GM10248 (cell line): ENCODE results near the gene BET1.

ENCODE experiments used
- CTCF ChIA-PET: fragments of 300-600 bp; sonication (Branson Sonifier 250); formaldehyde crosslinking; extraction: SDS; loops from one replicate; lab custom pipeline; 2021; ENCODE audit warnings: antibody characterized with exemption; lab: Yijun Ruan, JAX
- POLR2A ChIA-PET: fragments of 350-650 bp; sonication (Branson Sonifier 250); formaldehyde crosslinking; extraction: SDS; loops from one replicate; lab custom pipeline; 2020; ENCODE audit warnings: antibody characterized with exemption; lab: Yijun Ruan, JAX
- DNase-seq: peaks from one replicate; pipeline ENCODE4 v3.0.0; 2012; ENCODE audit errors: extremely low spot score
- TF ChIP-seq, protein P1 (sequence below): IDR thresholded peaks from 2 replicates; pipeline ENCODE4 v1.5.1; 2012; ENCODE audit warnings: mild to moderate bottlenecking, low read depth; ENCODE audit errors: extremely low read depth, missing control alignments, control extremely low read depth

Gene BET1

DNA sequence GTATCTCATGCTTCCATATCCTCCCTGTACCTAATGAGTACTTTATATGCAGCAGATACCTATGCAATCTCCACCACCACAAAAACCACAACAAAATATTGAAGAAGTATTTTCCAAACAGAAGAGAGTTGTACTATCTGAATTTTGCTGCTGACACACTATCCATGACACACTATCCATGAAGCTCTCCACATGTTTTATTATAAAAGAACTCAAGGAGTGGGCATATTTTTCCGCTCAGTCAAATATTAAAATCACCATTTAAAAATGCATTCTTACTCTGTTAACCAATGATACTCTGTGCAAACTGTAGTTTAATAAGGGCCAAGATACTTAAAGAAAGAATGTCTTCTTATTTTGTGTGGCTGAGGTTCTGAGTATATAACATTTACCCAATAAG lies 2.8 kb downstream of the BET1 start:
- ChIA-PET CTCF (interaction anchor here (1.2 to 2.0 kb wide), 2 partner anchors 10 to 25 kb away, joined by 3 to 5 read pairs; no protein-coding TSS in a partner anchor), POLR2A (no interaction called here)
- TF ChIP-seq, protein P1, sequence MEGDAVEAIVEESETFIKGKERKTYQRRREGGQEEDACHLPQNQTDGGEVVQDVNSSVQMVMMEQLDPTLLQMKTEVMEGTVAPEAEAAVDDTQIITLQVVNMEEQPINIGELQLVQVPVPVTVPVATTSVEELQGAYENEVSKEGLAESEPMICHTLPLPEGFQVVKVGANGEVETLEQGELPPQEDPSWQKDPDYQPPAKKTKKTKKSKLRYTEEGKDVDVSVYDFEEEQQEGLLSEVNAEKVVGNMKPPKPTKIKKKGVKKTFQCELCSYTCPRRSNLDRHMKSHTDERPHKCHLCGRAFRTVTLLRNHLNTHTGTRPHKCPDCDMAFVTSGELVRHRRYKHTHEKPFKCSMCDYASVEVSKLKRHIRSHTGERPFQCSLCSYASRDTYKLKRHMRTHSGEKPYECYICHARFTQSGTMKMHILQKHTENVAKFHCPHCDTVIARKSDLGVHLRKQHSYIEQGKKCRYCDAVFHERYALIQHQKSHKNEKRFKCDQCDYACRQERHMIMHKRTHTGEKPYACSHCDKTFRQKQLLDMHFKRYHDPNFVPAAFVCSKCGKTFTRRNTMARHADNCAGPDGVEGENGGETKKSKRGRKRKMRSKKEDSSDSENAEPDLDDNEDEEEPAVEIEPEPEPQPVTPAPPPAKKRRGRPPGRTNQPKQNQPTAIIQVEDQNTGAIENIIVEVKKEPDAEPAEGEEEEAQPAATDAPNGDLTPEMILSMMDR: no peak
- DNase-seq: no peak

DNA sequence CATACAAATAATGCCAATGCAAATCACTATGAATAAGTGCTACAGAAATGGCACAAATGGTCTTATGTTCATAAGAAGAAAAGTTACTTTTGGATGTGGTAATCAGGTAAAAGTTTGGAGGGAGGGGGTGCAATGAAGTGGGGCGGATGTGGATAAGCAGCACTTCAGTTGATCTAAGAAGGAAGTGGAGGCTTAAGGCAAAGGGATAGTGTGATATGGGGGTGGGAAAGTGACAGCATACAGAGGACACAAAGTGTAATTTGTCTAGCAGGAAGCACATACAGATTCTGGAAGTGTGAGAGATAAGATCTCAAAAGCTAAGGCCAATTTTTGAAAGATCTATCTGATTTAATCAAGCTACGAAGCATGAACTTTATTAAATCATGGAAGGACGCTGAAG lies 6.3 kb downstream of the BET1 start:
- POLR2A ChIA-PET: no interaction called here
- TF ChIP-seq, protein P1: no peak
- no peak for DNase-seq
- CTCF ChIA-PET: interaction anchor here (2.1 kb wide), 1 partner anchor 14 kb away, joined by 5 read pairs; no protein-coding TSS in a partner anchor

- no peak for DNase-seq
- ChIA-PET CTCF (interaction anchor here (1.0 kb wide), 1 partner anchor 16 kb away, joined by 3 read pairs; no protein-coding TSS in a partner anchor), POLR2A (no interaction called here)
- TF ChIP-seq, protein P1: no peak
Measured at GRCh38 chr7:93992421-93993110, 11.6 kb downstream of the BET1 start.

DNA sequence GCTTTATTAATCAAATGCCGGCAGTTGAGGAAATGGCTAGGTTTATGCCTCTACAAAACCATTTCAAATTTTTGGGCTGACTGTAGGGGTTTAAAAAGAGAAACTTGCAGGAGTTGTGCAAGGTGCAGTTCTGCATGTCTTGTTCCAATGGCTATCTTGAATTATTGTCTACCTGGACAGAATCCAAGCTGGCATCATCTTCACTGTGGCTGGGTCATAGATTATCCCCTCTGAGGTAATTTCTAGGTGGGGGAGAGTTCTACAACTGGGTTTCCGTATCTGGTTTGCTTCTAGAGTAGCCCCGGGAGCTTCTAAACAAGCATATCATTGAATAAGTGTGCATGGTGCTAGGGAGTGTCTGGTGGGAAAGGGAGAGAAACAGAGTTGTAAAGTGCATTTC lies 16.9 kb downstream of the BET1 start:
- DNase-seq: no peak
- ChIA-PET CTCF (interaction anchor here (1.2 kb wide), 2 partner anchors 9 to 40 kb away, joined by 3 read pairs; no protein-coding TSS in a partner anchor), POLR2A (no interaction called here)
- TF ChIP-seq, protein P1: no peak

GRCh38 chr7:93985101-93985500 lies 19.1 kb downstream of the BET1 start:
- TF ChIP-seq, protein P1: no peak
- ChIA-PET CTCF (interaction anchor here (1.3 kb wide), 1 partner anchor 15 kb away, joined by 3 read pairs; no protein-coding TSS in a partner anchor), POLR2A (no interaction called here)
- DNase-seq: no peak

GRCh38 chr7:93984024-93984423 lies 20.1 kb downstream of the BET1 start:
- no peak for DNase-seq
- ChIA-PET CTCF (interaction anchor here (1.7 kb wide), 1 partner anchor 14 kb away, joined by 5 read pairs; no protein-coding TSS in a partner anchor), POLR2A (no interaction called here)
- TF ChIP-seq, protein P1: no peak
